Activated T-cell treated with anti-CD3 and anti-CD28 coated beads for 1 hour (primary cell): ENCODE measurements around the gene CNOT1.
"Not testable (repeated sequence)": the region's sequence is repeated elsewhere in the genome, so short reads cannot be mapped to it uniquely, and the experiment has no call there.

Experiments used
- DNase-seq: peaks from one replicate; pipeline ENCODE4 v3.0.0-alpha.2; 2020; ENCODE audit warnings: low read depth

CNOT1 gene

GRCh38 chr16:58582133-58582532 is 47.5 kb downstream of the CNOT1 start:
- no peak for DNase-seq

GRCh38 chr16:58579587-58579986 is 50.0 kb downstream of the CNOT1 start:
- DNase-seq, result no peak

GRCh38 chr16:58578642-58579041 is 51.0 kb downstream of the CNOT1 start:
- DNase-seq, result no peak

GRCh38 chr16:58577141-58577540 is 52.5 kb downstream of the CNOT1 start:
- DNase-seq, result no peak

GRCh38 chr16:58574895-58575294 is 54.7 kb downstream of the CNOT1 start:
- DNase-seq, result no peak

GRCh38 chr16:58565697-58566096 is 63.9 kb downstream of the CNOT1 start:
- not testable (repeated sequence) for DNase-seq

GRCh38 chr16:58563775-58564174 is 65.9 kb downstream of the CNOT1 start:
- no peak for DNase-seq

GRCh38 chr16:58563235-58563634 is 66.4 kb downstream of the CNOT1 start:
- no peak for DNase-seq

- DNase-seq, result no peak
Measured at GRCh38 chr16:58556678-58557077, 72.9 kb downstream of the CNOT1 start.

- DNase-seq, result no peak
Measured at GRCh38 chr16:58551496-58551895, 78.1 kb downstream of the CNOT1 start.

GRCh38 chr16:58548378-58548777 is 81.2 kb downstream of the CNOT1 start:
- DNase-seq, result no peak

- no peak for DNase-seq
Measured at GRCh38 chr16:58543685-58544084, 85.9 kb downstream of the CNOT1 start.

GRCh38 chr16:58542291-58542690 is 87.3 kb downstream of the CNOT1 start:
- no peak for DNase-seq

GRCh38 chr16:58541711-58542110 is 87.9 kb downstream of the CNOT1 start:
- no peak for DNase-seq

GRCh38 chr16:58537124-58537906 is 92.3 kb downstream of the CNOT1 start:
- no peak for DNase-seq

GRCh38 chr16:58536278-58536677 is 93.3 kb downstream of the CNOT1 start:
- no peak for DNase-seq

- no peak for DNase-seq
Measured at GRCh38 chr16:58535100-58535499, 94.5 kb downstream of the CNOT1 start.

- DNase-seq, result no peak
Measured at GRCh38 chr16:58533751-58534470, 95.7 kb downstream of the CNOT1 start.

- no peak for DNase-seq
Measured at GRCh38 chr16:58532414-58532813, 97.2 kb downstream of the CNOT1 start.

GRCh38 chr16:58530179-58530578 is 99.4 kb downstream of the CNOT1 start:
- no peak for DNase-seq

- no peak for DNase-seq
Measured at GRCh38 chr16:58519707-58520106, 109.9 kb downstream of the CNOT1 start.

GRCh38 chr16:58518980-58519368 is 110.7 kb downstream of the CNOT1 start:
- no peak for DNase-seq
